ENCODE measurements around the gene TFAP2A.

The TFAP2A gene

GRCh38 chr6:10403385-10404106 is 11.3 kb downstream of the TFAP2A start:
- intact Hi-C loops (cut with DNase I): no loop called here
- DNase-seq: no peak

GRCh38 chr6:10402648-10403311 is 12.1 kb downstream of the TFAP2A start:
- intact Hi-C loops (cut with DNase I): no loop called here
- DNase-seq: no peak

- intact Hi-C loops (cut with DNase I): no loop called here
- DNase-seq: no peak
These were observed 13.1 kb downstream of the TFAP2A start for GRCh38 chr6:10401632-10402223.

- DNase-seq: no peak
- intact Hi-C loops (cut with DNase I): no loop called here
These were observed 13.8 kb downstream of the TFAP2A start for GRCh38 chr6:10401004-10401536.

GRCh38 chr6:10400330-10400729 is 14.5 kb downstream of the TFAP2A start:
- intact Hi-C loops (cut with DNase I): no loop called here
- no peak for DNase-seq

- no peak for DNase-seq
- intact Hi-C loops (cut with DNase I): no loop called here
These were observed 15.4 kb downstream of the TFAP2A start for GRCh38 chr6:10399451-10399850.

GRCh38 chr6:10398446-10399218 is 16.2 kb downstream of the TFAP2A start:
- DNase-seq: no peak
- intact Hi-C loops (cut with DNase I): no loop called here

GRCh38 chr6:10397756-10398445 is 17.0 kb downstream of the TFAP2A start:
- intact Hi-C loops (cut with DNase I): no loop called here
- no peak for DNase-seq

- DNase-seq: no peak
- intact Hi-C loops (cut with DNase I): no loop called here
These were observed 18.1 kb downstream of the TFAP2A start for GRCh38 chr6:10396785-10397184.

GRCh38 chr6:10395704-10396546 is 18.9 kb downstream of the TFAP2A start:
- no peak for DNase-seq
- intact Hi-C loops (cut with DNase I): no loop called here

- no peak for DNase-seq
- intact Hi-C loops (cut with DNase I): no loop called here
These were observed 19.6 kb downstream of the TFAP2A start for GRCh38 chr6:10395171-10395703.

- intact Hi-C loops (cut with DNase I): no loop called here
- DNase-seq: no peak
These were observed 21.2 kb downstream of the TFAP2A start for GRCh38 chr6:10393544-10394225.

- intact Hi-C loops (cut with DNase I): no loop called here
- no peak for DNase-seq
These were observed 23.1 kb downstream of the TFAP2A start for GRCh38 chr6:10391799-10392198.

- intact Hi-C loops (cut with DNase I): no loop called here
- no peak for DNase-seq
These were observed 23.6 kb downstream of the TFAP2A start for GRCh38 chr6:10391299-10391630.

GRCh38 chr6:10390495-10391298 is 24.2 kb downstream of the TFAP2A start:
- no peak for DNase-seq
- intact Hi-C loops (cut with DNase I): no loop called here

- intact Hi-C loops (cut with DNase I): no loop called here
- no peak for DNase-seq
These were observed 25.0 kb downstream of the TFAP2A start for GRCh38 chr6:10389739-10390494.
